ENCODE results near the gene TBCB.
A peak's percentile ranks its signal among the peaks of the same experiment; 100 is the strongest.

The TBCB gene

GRCh38 chr19:36136964-36137686 lies 21.9 kb downstream of the TBCB start:
- DNase-seq (ENCODE audit: low spot score): peak; percentile 90

- DNase-seq (ENCODE audit: low spot score): no peak
Measured at GRCh38 chr19:36139120-36139472, 23.8 kb downstream of the TBCB start.

DNA sequence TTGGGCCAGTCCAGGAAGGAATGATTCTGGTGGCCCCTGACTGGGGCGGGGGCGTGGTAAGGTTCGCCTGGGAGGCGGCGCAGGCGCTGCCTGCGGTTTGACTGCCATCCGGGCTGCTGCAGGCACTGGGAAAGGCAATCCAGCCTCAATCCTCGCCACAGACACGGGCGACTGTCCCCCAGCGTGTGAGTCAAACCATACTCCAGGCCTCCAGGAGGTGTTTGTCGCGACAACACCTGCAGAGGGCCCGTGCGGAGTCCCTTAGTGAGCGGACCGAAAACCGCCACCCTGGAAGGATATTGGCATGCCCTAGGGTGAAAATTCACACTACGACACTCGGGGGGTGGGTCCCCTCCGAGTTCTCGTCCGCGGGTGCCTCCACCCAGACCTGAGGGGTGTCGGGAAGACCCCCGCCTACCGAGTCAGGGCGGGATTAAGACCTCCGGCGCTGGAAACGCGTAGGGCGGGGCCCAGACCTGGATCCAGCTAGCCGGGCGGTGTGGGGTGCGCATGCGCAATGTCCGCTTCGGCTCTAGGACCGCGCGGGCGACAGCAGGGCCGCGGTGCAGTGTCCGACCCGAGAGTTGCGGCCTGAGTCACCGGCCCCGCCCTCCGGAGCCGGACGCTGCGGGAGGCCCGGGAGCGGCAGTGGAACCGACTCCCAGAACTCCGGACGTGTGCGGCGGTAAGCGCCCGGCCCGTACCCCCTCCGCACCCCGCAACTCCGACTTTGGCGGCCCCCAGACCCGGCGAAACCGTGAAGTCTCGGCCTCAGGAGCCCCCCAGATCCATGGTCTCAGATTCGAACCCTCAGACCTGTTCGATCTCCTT lies 24.4 kb downstream of the TBCB start, which contains the start of gene CAPNS1:
CAPNS1 (plus strand) TSS at position 594 of the 831 bp plus-strand sequence. CDS start 946 bp downstream, outside the sequence.
- peak; percentile 97 for DNase-seq (ENCODE audit: low spot score)

DNA sequence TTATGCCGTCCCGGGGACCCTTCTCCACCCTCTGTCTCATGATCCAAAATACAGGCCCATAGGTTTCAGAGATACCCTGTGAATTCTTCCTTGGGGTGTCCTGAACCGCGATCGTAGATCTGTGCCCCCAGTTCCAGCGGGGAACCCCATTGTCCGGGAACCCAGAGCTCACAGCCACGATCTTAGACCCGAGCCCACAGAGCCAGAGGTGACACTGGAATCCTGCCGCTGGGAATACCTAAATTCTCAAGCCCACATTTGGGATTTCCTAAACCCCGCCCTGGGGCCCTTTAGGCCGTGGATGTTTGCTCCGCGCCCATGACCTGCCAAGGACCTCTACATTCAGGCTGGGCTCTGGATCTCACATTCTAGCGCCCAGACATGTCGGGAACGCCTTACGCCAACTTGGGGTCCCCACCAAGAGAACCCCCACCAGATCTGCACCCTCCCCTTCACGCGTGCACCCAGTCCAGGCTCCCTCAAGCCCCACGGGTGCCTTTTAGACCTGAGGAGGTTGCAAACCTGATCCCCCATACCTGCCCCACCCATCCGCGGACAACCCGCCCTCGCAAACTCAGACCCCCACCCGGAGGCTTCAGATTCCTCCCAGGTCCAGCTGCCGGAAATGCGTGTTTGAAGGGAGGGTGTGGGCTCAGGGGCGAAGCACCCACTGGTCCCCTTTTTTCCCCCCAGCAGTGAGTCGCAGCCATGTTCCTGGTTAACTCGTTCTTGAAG lies 25.2 kb downstream of the TBCB start:
- DNase-seq (ENCODE audit: low spot score): peak; percentile 75

GRCh38 chr19:36141039-36141927 lies 26.0 kb downstream of the TBCB start:
- peak; percentile 93 for DNase-seq (ENCODE audit: low spot score)

DNA sequence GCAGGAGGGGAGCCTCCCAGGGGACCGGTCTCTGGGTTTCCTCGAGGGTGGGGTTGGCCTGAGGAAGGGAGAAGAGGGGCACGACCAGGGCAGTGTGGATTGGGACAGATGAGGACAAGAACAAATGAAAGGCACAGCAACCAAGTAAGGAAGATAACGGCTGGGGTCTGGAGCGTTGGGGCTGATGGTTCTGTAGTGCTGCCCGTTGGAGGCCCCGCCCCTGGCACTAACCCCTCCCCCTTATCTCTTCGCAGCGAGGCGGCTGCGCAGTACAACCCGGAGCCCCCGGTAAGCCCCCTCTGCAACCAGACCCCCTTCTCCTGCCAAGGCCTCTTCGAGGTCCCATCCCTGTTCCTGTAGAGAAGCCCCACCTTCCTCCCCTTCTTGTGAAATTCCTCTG lies 26.8 kb downstream of the TBCB start:
- no peak for DNase-seq (ENCODE audit: low spot score)

DNA sequence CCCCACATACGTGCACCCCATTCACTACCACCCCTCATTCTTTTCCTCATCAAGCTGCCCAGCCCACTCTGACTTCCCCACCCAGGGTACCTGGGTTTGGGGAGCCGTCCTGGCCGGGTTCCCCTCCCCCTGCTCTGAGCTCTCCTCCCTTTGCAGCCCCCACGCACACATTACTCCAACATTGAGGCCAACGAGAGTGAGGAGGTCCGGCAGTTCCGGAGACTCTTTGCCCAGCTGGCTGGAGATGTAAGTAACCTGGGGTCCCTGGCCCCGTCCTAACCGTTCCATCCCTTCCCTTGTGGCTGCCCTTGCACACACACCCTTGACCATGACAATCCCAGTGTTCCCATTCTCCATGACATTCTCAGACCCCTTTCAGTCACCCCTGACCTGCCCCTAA lies 27.2 kb downstream of the TBCB start:
- no peak for DNase-seq (ENCODE audit: low spot score)

GRCh38 chr19:36144624-36145023 lies 29.4 kb downstream of the TBCB start:
- DNase-seq (ENCODE audit: low spot score): no peak

DNA sequence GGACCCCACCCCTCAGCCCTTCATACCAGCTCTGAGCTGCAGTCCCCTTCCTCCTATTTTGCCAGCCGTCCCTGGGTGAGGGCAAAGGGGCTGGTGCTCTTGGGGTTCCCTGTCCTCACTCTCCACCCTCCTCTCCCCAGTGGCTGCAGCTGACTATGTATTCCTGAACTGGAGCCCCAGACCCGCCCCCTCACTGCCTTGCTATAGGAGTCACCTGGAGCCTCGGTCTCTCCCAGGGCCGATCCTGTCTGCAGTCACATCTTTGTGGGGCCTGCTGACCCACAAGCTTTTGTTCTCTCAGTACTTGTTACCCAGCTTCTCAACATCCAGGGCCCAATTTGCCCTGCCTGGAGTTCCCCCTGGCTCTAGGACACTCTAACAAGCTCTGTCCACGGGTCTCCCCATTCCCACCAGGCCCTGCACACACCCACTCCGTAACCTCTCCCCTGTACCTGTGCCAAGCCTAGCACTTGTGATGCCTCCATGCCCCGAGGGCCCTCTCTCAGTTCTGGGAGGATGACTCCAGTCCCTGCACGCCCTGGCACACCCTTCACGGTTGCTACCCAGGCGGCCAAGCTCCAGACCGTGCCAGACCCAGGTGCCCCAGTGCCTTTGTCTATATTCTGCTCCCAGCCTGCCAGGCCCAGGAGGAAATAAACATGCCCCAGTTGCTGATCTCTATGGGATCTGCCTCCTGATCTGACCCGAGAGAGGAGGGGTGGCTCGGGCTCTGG lies 34.6 kb downstream of the TBCB start:
- no peak for DNase-seq (ENCODE audit: low spot score)

DNA sequence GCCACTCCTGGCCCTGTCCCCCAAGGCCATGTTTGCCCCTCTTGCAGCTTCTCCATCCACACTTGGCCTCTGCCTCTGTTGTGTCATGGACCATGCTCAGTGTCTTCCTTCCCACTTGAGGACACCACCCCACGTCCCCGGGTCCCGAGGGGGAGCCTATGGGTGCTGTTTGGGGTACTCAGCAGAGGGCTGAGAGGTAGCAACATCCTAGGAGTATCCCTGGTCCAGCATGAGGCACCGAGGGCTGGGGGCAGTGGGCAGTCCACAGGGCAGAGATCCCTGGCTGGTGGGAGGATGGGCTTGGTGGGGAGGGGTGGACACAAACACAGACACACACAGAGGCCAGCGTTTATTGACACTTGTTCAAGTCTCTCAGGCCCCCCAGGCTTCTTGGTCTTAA lies 35.3 kb downstream of the TBCB start:
- DNase-seq (ENCODE audit: low spot score): no peak

DNA sequence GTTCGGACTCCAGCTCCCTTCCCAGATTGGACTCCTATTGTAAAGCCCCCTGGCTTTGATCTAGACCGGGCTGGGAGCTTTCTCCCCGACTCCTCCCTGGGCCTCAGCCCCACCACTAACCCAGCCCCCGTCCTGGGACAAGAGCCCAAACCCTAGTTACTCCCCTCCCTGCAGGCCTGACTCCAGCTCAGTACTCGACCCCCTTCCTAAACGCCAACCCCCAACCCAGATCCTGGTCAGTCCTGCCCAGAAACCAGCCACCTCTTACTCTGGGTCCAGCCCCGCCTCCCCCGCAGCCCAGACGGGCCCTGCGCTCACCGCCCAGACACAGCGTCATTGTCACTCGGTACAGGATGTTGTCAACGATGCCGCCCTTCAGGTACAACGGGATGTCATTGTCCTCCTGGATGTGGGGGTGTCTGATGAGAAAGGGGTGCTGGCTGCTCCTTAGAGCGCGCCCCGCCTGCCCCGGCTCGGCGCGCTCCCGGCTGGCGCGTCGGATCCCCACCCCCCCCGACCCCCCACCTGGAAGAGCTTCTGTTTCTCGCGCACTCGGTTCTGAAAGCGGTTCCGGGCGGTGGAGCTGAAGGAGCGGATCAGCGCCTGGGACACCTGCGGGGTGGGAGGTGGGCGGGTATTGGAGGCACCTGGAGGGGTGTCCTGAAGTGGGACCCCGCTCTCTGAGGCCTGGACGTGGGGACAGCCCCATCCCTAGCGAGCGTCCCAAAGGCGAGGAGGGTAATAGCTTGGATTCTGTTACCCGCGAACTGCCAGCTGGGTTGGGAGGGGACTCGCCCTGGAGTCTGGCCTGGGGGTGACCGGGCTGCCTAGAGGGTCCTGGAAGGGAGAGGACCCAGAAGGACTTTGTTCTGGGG lies 36.1 kb downstream of the TBCB start:
- DNase-seq (ENCODE audit: low spot score): peak; percentile 21

DNA sequence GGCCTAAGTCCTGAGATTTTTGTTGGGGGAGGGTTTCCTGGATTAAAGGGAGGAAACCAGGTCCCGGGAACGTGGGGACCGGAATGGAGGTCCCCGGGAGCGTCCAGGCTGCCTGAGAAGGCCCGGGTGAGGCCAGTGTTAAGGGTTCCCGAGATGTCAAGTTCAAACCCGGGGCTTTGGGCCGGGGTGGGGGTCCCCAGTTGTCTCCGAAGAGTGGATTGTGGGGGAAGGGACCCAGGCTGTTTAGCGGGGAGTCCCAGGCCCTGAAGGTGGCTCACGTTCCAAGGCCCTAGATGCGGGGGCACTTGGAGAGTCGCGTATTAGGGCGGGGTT lies 36.7 kb downstream of the TBCB start:
- no peak for DNase-seq (ENCODE audit: low spot score)

- no peak for DNase-seq (ENCODE audit: low spot score)
Measured at GRCh38 chr19:36152352-36153091, 37.3 kb downstream of the TBCB start, which contains the start of gene COX7A1. Gene COX7A1 (minus strand): TSS chr19:36152447. CDS start chr19:36152407, 40 bp downstream.

GRCh38 chr19:36153126-36153525 lies 37.9 kb downstream of the TBCB start:
- no peak for DNase-seq (ENCODE audit: low spot score)

GRCh38 chr19:36160821-36161596 lies 45.7 kb downstream of the TBCB start:
- no peak for DNase-seq (ENCODE audit: low spot score)

DNA sequence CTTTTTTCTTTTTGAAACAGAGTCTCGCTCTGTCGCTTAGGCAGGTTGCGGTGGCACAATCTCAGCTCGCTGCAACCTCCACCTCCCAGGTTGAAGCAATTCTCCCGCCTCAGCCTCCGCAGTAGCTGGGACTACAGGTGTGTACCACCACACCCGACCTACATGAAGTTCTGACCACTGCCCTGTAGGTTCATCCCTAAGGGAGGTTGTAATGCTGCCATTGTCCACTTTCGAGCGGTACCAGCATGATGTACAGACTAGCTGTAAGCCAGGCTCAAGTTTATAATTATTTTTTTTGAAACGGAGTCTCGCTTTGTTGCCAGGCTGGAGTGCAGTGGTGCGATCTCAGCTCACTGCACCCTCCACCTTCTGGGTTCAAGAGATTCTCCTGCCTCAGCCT lies 48.5 kb downstream of the TBCB start:
- DNase-seq (ENCODE audit: low spot score): no peak

GRCh38 chr19:36169084-36169760 lies 54.0 kb downstream of the TBCB start:
- DNase-seq (ENCODE audit: low spot score): no peak

- no peak for DNase-seq (ENCODE audit: low spot score)
Measured at GRCh38 chr19:36172852-36173251, 57.6 kb downstream of the TBCB start.
